GM10847 (cell line): ENCODE measurements around the gene CCL7.

Source experiments
- POLR2A ChIP-seq: IDR thresholded peaks from 2 replicates; pipeline ENCODE4 v1.6.1; 2011; ENCODE audit not compliant: insufficient read length; ENCODE audit errors: extremely low read depth

CCL7 gene

GRCh38 chr17:34269969-34270368 lies at the start of gene CCL7:
Gene CCL7, plus strand, starts transcription at chr17:34270221. Its CDS starts 70 bp downstream, at chr17:34270291.
- TF ChIP-seq POLR2A: no peak

GRCh38 chr17:34220752-34221395 lies 49.1 kb upstream of the CCL7 start:
- no peak for TF ChIP-seq POLR2A

- no peak for TF ChIP-seq POLR2A
Measured at GRCh38 chr17:34221411-34221810, 48.6 kb upstream of the CCL7 start.

- no peak for TF ChIP-seq POLR2A
Measured at GRCh38 chr17:34222722-34223497, 47.1 kb upstream of the CCL7 start.

GRCh38 chr17:34225046-34225445 lies 45.0 kb upstream of the CCL7 start:
- no peak for TF ChIP-seq POLR2A

GRCh38 chr17:34226011-34226743 lies 43.8 kb upstream of the CCL7 start:
- no peak for TF ChIP-seq POLR2A

GRCh38 chr17:34226744-34227034 lies 43.3 kb upstream of the CCL7 start:
- no peak for TF ChIP-seq POLR2A

- TF ChIP-seq POLR2A: no peak
Measured at GRCh38 chr17:34227707-34228106, 42.3 kb upstream of the CCL7 start.

GRCh38 chr17:34228781-34229180 lies 41.2 kb upstream of the CCL7 start:
- no peak for TF ChIP-seq POLR2A

GRCh38 chr17:34230342-34230741 lies 39.7 kb upstream of the CCL7 start:
- no peak for TF ChIP-seq POLR2A

- no peak for TF ChIP-seq POLR2A
Measured at GRCh38 chr17:34234616-34235015, 35.4 kb upstream of the CCL7 start.

GRCh38 chr17:34235389-34236028 lies 34.5 kb upstream of the CCL7 start:
- TF ChIP-seq POLR2A: no peak

GRCh38 chr17:34236281-34236892 lies 33.6 kb upstream of the CCL7 start:
- TF ChIP-seq POLR2A: no peak

- TF ChIP-seq POLR2A: no peak
Measured at GRCh38 chr17:34237458-34237857, 32.6 kb upstream of the CCL7 start.

- TF ChIP-seq POLR2A: no peak
Measured at GRCh38 chr17:34241062-34241461, 29.0 kb upstream of the CCL7 start.
